SK-N-MC (cell line): Measurements from ENCODE around the gene SLC25A41.
"Not testable (repeated sequence)": the region's sequence is repeated elsewhere in the genome, so short reads cannot be mapped to it uniquely, and the experiment has no call there.

Experiments used
- EZH2 ChIP-seq: fragments of 200-600 bp; sonication (generic); IDR thresholded peaks from one replicate; pipeline ENCODE4 v1.6.1; 2017; ENCODE audit warnings: antibody characterized with exemption
- FOXP2 ChIP-seq: optimal IDR thresholded peaks from 2 replicates; pipeline ENCODE3; 2011; ENCODE audit warnings: mild to moderate bottlenecking, moderate library complexity; ENCODE audit not compliant: insufficient read depth; ENCODE audit errors: extremely low read length, control extremely low read depth
- POLR2AphosphoS5 ChIP-seq: IDR thresholded peaks from 2 replicates; pipeline ENCODE4 v1.6.1; 2012; ENCODE audit warnings: mild to moderate bottlenecking, low read depth, low read length, borderline replicate concordance

GRCh38 chr19:6428692-6429418 lies 4.7 kb downstream of the SLC25A41 start:
- not testable (repeated sequence) for TF ChIP-seq POLR2AphosphoS5, EZH2, FOXP2
